Measurements from ENCODE around the gene SAMD11.

Gene SAMD11

DNA sequence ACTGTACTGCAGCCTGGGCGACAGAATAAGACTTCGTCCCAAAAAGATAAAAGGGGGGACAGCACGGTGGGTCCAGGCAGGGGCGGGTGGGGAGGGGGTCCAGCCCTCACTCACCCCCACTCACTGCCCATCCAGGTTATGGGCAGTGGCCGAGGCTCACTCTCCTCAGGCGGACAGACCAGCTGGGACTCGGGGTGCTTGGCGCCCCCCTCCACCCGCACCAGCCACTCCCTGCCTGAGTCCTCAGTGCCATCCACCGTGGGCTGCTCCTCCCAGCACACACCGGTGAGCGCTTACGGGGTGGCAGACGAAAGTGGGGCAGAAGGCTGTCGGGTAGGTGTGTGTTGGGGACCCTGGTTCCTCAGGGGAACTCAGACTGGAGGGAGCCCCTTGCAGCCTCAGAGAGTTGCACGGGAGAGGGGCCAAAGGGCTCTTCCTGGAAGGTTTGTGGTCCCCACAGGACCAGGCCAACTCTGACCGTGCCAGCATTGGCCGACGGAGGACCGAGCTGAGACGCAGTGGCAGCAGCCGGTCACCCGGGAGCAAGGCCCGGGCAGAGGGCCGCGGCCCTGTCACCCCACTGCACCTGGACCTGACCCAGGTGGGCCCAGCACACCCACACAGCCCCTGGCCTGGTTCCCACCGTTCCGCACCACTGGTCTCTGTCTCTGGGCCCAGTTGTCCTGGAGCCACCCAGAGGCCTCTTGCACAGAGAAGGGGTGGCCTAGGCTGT lies 49.2 kb downstream of the SAMD11 start:
- no peak for DNase-seq
- Mint-ChIP-seq H3K36me3 (ENCODE audit: low read depth) (no peaks in the 10 kb centered on the region), H3K27ac (no peak overlapping the region), H3K4me3 (no peak overlapping the region), H3K27me3 (ENCODE audit: low read depth, poor library complexity) (peaks cover 73% of the 10 kb centered on the region), H3K9me3 (peaks cover 3% of the 10 kb centered on the region), H3K4me1 (peaks cover 9% of the 10 kb centered on the region)
- TF ChIP-seq, protein P1, sequence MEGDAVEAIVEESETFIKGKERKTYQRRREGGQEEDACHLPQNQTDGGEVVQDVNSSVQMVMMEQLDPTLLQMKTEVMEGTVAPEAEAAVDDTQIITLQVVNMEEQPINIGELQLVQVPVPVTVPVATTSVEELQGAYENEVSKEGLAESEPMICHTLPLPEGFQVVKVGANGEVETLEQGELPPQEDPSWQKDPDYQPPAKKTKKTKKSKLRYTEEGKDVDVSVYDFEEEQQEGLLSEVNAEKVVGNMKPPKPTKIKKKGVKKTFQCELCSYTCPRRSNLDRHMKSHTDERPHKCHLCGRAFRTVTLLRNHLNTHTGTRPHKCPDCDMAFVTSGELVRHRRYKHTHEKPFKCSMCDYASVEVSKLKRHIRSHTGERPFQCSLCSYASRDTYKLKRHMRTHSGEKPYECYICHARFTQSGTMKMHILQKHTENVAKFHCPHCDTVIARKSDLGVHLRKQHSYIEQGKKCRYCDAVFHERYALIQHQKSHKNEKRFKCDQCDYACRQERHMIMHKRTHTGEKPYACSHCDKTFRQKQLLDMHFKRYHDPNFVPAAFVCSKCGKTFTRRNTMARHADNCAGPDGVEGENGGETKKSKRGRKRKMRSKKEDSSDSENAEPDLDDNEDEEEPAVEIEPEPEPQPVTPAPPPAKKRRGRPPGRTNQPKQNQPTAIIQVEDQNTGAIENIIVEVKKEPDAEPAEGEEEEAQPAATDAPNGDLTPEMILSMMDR (IDR thresholded peaks at IDR 0.05), result no peak

DNA sequence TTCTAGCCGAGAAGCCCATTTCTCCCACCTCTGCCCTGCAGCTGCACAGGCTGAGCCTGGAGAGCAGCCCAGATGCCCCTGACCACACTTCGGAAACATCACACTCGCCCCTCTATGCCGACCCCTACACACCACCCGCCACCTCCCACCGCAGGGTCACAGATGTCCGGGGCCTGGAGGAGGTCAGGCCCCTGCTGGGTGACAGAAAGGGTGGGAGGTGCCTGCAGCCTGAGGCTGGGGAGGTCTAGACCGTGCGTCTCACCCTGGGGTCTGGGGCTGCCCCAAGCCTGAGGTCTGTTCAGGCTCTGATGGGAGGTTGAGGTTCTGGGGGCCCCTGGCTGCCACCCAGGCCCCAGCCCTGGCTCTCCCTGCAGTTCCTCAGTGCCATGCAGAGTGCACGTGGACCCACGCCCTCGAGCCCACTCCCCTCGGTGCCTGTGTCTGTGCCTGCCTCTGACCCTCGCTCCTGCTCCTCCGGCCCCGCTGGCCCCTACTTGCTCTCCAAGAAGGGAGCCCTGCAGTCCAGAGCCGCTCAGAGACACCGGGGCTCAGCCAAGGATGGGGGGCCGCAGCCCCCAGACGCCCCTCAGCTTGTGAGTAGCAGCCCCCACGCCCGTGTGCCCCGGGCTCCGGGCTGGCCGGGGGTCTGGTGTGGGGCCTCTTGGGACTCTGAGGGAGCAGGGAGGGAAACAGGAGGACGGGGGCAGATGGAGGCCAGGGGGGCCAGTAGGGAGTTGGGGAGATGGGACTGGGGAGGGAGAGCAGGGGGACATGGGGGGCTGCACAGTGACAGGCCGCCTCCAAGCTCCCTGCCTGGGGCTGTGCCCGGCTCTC lies 50.0 kb downstream of the SAMD11 start:
- Mint-ChIP-seq H3K27ac (no peak overlapping the region), H3K4me3 (no peak overlapping the region), H3K9me3 (peaks cover 9% of the 10 kb centered on the region), H3K4me1 (peaks cover 12% of the 10 kb centered on the region), H3K36me3 (ENCODE audit: low read depth) (peaks cover 4% of the 10 kb centered on the region), H3K27me3 (ENCODE audit: low read depth, poor library complexity) (peaks cover 70% of the 10 kb centered on the region)
- TF ChIP-seq, protein P1 (IDR thresholded peaks at IDR 0.05), result no peak
- no peak for DNase-seq

DNA sequence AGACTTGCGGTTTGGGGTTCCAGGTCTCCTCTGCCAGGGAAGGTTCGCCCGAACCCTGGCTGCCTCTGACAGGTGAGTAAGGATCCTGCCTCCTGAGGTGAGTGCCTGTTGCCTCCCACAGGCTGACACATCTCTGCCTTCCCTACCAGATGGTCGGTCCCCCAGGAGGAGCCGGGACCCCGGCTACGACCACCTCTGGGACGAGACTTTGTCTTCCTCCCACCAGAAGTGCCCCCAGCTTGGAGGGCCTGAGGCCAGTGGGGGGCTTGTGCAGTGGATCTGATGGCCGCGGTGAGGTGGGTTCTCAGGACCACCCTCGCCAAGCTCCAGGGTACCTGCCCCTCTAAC lies 50.5 kb downstream of the SAMD11 start:
- DNase-seq, result no peak
- no peak overlapping the region for H3K27ac Mint-ChIP-seq
- H3K27me3 Mint-ChIP-seq (ENCODE audit: low read depth, poor library complexity), result peaks cover 67% of the 10 kb centered on the region
- H3K4me1 Mint-ChIP-seq, result peaks cover 12% of the 10 kb centered on the region
- H3K36me3 Mint-ChIP-seq (ENCODE audit: low read depth), result peaks cover 4% of the 10 kb centered on the region
- TF ChIP-seq, protein P1 (IDR thresholded peaks at IDR 0.05), result no peak
- peaks cover 9% of the 10 kb centered on the region for H3K9me3 Mint-ChIP-seq
- no peak overlapping the region for H3K4me3 Mint-ChIP-seq

- TF ChIP-seq, protein P1 (IDR thresholded peaks at IDR 0.05), result no peak
Observed at GRCh38 chr1:974687-975328, 51.1 kb downstream of the SAMD11 start.

GRCh38 chr1:975365-975764 lies 51.6 kb downstream of the SAMD11 start:
- H3K4me1 Mint-ChIP-seq, result peaks cover 12% of the 10 kb centered on the region
- no peak for DNase-seq
- H3K27me3 Mint-ChIP-seq (ENCODE audit: low read depth, poor library complexity), result peaks cover 56% of the 10 kb centered on the region
- H3K36me3 Mint-ChIP-seq (ENCODE audit: low read depth), result peaks cover 4% of the 10 kb centered on the region
- H3K9me3 Mint-ChIP-seq, result peaks cover 6% of the 10 kb centered on the region
- TF ChIP-seq, protein P1 (IDR thresholded peaks at IDR 0.05), result no peak
- H3K4me3 Mint-ChIP-seq, result no peak overlapping the region
- H3K27ac Mint-ChIP-seq, result no peak overlapping the region

More at GRCh38 chr1:974687-975328, 51.1 kb downstream of the SAMD11 start:
- H3K9me3 Mint-ChIP-seq, result peaks cover 6% of the 10 kb centered on the region
- peaks cover 61% of the 10 kb centered on the region for H3K27me3 Mint-ChIP-seq (ENCODE audit: low read depth, poor library complexity)
- H3K27ac Mint-ChIP-seq, result peak overlapping the region; percentile 66
- peaks cover 4% of the 10 kb centered on the region for H3K36me3 Mint-ChIP-seq (ENCODE audit: low read depth)
- H3K4me3 Mint-ChIP-seq, result no peak overlapping the region
- H3K4me1 Mint-ChIP-seq, result peaks cover 12% of the 10 kb centered on the region
- DNase-seq, result no peak
